ENCODE data around the gene COX19.

Gene COX19

GRCh38 chr7:990933-991728 is 15.8 kb upstream of the COX19 start:
- H3K9me3 ChIP-seq, result no peaks in the 10 kb centered on the region
- H3K27me3 ChIP-seq, result peaks cover 42% of the 10 kb centered on the region
- no peaks in the 10 kb centered on the region for H3K4me1 ChIP-seq (ENCODE audit: control insufficient read depth in 1 of 2, insufficient read depth in 1 of 2, low read depth in 1 of 2, low read length in 1 of 2)
- no peaks in the 10 kb centered on the region for H3K36me3 ChIP-seq
- no peak overlapping the region for H3K4me3 ChIP-seq (ENCODE audit: low read depth in 1 of 2, low read length in 1 of 2)
- H3K27ac ChIP-seq, result no peak overlapping the region
- TF ChIP-seq, protein P1, sequence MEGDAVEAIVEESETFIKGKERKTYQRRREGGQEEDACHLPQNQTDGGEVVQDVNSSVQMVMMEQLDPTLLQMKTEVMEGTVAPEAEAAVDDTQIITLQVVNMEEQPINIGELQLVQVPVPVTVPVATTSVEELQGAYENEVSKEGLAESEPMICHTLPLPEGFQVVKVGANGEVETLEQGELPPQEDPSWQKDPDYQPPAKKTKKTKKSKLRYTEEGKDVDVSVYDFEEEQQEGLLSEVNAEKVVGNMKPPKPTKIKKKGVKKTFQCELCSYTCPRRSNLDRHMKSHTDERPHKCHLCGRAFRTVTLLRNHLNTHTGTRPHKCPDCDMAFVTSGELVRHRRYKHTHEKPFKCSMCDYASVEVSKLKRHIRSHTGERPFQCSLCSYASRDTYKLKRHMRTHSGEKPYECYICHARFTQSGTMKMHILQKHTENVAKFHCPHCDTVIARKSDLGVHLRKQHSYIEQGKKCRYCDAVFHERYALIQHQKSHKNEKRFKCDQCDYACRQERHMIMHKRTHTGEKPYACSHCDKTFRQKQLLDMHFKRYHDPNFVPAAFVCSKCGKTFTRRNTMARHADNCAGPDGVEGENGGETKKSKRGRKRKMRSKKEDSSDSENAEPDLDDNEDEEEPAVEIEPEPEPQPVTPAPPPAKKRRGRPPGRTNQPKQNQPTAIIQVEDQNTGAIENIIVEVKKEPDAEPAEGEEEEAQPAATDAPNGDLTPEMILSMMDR (IDR thresholded peaks at IDR 0.05), result no peak

DNA sequence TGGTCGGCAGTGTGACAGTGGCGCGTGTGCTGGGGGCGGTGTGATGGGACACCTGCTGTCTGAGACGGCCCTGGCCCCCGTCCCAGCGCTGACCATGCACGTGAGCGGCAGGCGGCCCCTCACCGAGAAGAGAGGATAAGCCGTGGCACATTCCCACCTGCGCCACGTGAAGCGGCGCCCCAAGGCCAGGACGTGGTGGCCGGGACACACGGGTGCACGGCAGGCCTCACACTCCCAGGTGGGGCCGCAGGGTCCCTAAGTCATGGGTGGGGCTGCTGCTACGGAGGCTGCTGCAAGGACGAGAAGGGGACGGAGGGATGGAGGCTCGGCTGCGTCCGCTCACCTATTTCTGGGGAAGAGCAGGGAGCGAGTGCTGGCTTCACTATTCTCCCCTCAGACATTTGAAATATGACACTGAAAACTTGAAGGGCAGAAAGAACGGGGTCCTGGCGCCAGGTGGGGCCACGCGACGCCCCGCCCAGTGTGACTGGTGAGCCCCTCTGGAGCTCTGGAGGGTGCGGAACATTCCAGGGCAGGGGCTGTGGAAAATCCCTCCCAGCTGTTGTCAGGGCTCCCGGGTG is 15.1 kb upstream of the COX19 start:
- no peaks in the 10 kb centered on the region for H3K9me3 ChIP-seq
- no peak overlapping the region for H3K4me3 ChIP-seq (ENCODE audit: low read depth in 1 of 2, low read length in 1 of 2)
- TF ChIP-seq, protein P1 (IDR thresholded peaks at IDR 0.05), result no peak
- H3K4me1 ChIP-seq (ENCODE audit: control insufficient read depth in 1 of 2, insufficient read depth in 1 of 2, low read depth in 1 of 2, low read length in 1 of 2), result no peaks in the 10 kb centered on the region
- H3K27ac ChIP-seq, result no peak overlapping the region
- peaks cover 49% of the 10 kb centered on the region for H3K27me3 ChIP-seq
- H3K36me3 ChIP-seq, result no peaks in the 10 kb centered on the region

GRCh38 chr7:988963-989529 is 13.7 kb upstream of the COX19 start:
- Histone ChIP-seq H3K27ac (no peak overlapping the region), H3K36me3 (no peaks in the 10 kb centered on the region), H3K4me1 (ENCODE audit: control insufficient read depth in 1 of 2, insufficient read depth in 1 of 2, low read depth in 1 of 2, low read length in 1 of 2) (no peaks in the 10 kb centered on the region), H3K9me3 (no peaks in the 10 kb centered on the region), H3K4me3 (ENCODE audit: low read depth in 1 of 2, low read length in 1 of 2) (no peak overlapping the region), H3K27me3 (peaks cover 54% of the 10 kb centered on the region)
- TF ChIP-seq, protein P1 (IDR thresholded peaks at IDR 0.05), result no peak

DNA sequence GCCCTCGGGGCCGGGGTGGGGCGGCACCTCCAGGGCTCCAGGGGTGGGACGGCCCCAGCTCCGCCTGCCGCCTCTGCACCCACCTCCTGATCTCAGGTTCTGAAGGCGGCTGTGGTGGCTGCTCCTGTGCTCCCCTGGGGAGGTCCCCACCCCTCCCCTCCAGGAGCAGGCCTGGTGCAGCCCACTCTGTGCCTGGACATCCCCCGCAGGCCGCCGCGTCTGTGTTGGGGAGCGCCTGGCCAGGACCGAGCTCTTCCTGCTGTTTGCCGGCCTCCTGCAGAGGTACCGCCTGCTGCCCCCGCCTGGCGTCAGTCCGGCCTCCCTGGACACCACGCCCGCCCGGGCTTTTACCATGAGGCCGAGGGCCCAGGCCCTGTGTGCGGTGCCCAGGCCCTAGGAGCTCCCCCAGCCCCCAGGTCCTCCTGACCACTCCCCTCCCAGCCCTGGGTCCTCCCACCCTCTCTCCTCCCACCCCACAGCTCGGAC is 13.1 kb upstream of the COX19 start:
- no peak overlapping the region for H3K4me3 ChIP-seq (ENCODE audit: low read depth in 1 of 2, low read length in 1 of 2)
- no peak overlapping the region for H3K27ac ChIP-seq
- H3K4me1 ChIP-seq (ENCODE audit: control insufficient read depth in 1 of 2, insufficient read depth in 1 of 2, low read depth in 1 of 2, low read length in 1 of 2), result no peaks in the 10 kb centered on the region
- no peaks in the 10 kb centered on the region for H3K36me3 ChIP-seq
- TF ChIP-seq, protein P1 (IDR thresholded peaks at IDR 0.05), result no peak
- no peaks in the 10 kb centered on the region for H3K9me3 ChIP-seq
- H3K27me3 ChIP-seq, result peaks cover 48% of the 10 kb centered on the region

GRCh38 chr7:987909-988308 is 12.6 kb upstream of the COX19 start:
- H3K27me3 ChIP-seq, result peaks cover 48% of the 10 kb centered on the region
- no peaks in the 10 kb centered on the region for H3K9me3 ChIP-seq
- H3K27ac ChIP-seq, result no peak overlapping the region
- no peak overlapping the region for H3K4me3 ChIP-seq (ENCODE audit: low read depth in 1 of 2, low read length in 1 of 2)
- TF ChIP-seq, protein P1 (IDR thresholded peaks at IDR 0.05), result no peak
- H3K36me3 ChIP-seq, result no peaks in the 10 kb centered on the region
- no peaks in the 10 kb centered on the region for H3K4me1 ChIP-seq (ENCODE audit: control insufficient read depth in 1 of 2, insufficient read depth in 1 of 2, low read depth in 1 of 2, low read length in 1 of 2)
